RWPE2 (cell line): ENCODE data around the gene ABCC1.
"Not testable (repeated sequence)": the region's sequence is repeated elsewhere in the genome, so short reads cannot be mapped to it uniquely, and the experiment has no call there.

Experiments used
- ATAC-seq: fragments of 200-7000 bp; cut with Tn5 transposase; 3 replicates; pipeline ENCODE4 v1.9.1; 2021; ENCODE audit warnings: low read depth
- DNase-seq: peaks from one replicate; pipeline ENCODE4 v3.0.0-alpha.2; 2020; ENCODE audit warnings: low spot score
- H3K27ac ChIP-seq: fragments of 450-650 bp; 2 replicates; pipeline ENCODE4 v1.5.1; 2017; ENCODE audit warnings: mild to moderate bottlenecking; ENCODE audit not compliant: poor library complexity, severe bottlenecking
- H3K27me3 ChIP-seq: fragments of 250-450 bp; sonication (Bioruptor Pico); 2 replicates; pipeline ENCODE4 v1.5.1; 2021; ENCODE audit warnings: mild to moderate bottlenecking, moderate library complexity; ENCODE audit not compliant: insufficient read depth, poor library complexity, severe bottlenecking
- H3K36me3 ChIP-seq: fragments of 250-450 bp; sonication (Bioruptor Pico); 2 replicates; pipeline ENCODE4 v1.5.1; 2020; ENCODE audit warnings: low read depth, mild to moderate bottlenecking, moderate library complexity
- H3K4me1 ChIP-seq: fragments of 250-450 bp; sonication (Bioruptor Pico); 2 replicates; pipeline ENCODE4 v1.5.1; 2021; ENCODE audit warnings: mild to moderate bottlenecking, moderate library complexity; ENCODE audit not compliant: insufficient read depth, poor library complexity, severe bottlenecking
- H3K4me3 ChIP-seq: fragments of 250-450 bp; sonication (Bioruptor Pico); 2 replicates; pipeline ENCODE4 v1.5.1; 2021; ENCODE audit warnings: mild to moderate bottlenecking, moderate library complexity; ENCODE audit not compliant: severe bottlenecking
- H3K9me3 ChIP-seq: fragments of 250-450 bp; sonication (Bioruptor Pico); 2 replicates; pipeline ENCODE4 v1.5.1; 2021; ENCODE audit warnings: mild to moderate bottlenecking, moderate library complexity; ENCODE audit not compliant: severe bottlenecking
- CTCF ChIP-seq: fragments of 450-650 bp; IDR thresholded peaks from one replicate; pipeline ENCODE4 v1.5.1; 2017; ENCODE audit warnings: mild to moderate bottlenecking, moderate library complexity; ENCODE audit not compliant: poor library complexity, severe bottlenecking

Gene ABCC1

DNA sequence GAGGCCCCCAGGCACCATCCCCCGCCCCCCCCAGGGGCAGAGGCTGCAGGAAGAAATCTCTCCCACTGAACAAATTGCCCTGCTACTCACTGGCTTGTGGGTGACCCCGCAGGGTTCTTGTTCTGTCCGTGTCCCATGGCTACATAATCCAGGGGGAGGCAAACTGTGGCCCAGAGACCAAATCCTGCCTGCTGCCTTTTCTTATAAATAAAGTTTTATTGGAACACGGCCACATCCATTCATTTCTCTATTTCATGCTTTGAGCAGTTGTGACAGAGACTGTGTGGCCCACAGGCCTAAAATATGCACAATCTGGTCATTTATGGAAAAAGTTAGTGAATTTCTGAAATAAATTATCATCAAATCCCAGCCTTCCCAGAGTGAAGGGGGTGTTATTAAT is 235.7 kb downstream of the ABCC1 start:
- Histone ChIP-seq H3K36me3 (no peaks in the 10 kb centered on the region), H3K27me3 (no peaks in the 10 kb centered on the region), H3K4me3 (no peak overlapping the region), H3K27ac (no peak overlapping the region), H3K9me3 (no peaks in the 10 kb centered on the region), H3K4me1 (no peaks in the 10 kb centered on the region)
- no peak for TF ChIP-seq CTCF
- ATAC-seq, result no peak
- DNase-seq, result no peak

DNA sequence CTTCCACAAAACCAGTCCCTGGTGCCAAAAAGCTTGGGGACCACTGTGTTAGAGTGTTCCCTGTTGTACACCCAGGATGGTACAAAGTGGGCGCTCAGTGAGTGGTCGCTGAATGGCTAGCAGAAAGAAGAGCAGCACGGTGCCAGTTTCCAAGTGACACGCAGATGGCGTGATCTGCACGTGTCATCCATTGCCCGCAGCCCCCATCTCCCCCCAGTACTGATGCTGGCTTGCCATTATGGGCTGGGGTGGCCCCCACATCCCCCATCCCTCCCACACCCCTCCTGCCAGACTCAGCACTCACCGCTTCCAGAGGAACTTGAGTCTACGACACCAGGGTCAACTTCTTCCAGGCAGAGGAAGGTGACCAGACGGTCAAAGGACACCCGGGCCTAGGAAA is 237.4 kb downstream of the ABCC1 start:
- no peak for TF ChIP-seq CTCF
- Histone ChIP-seq H3K27ac (no peak overlapping the region), H3K27me3 (no peaks in the 10 kb centered on the region), H3K4me1 (no peaks in the 10 kb centered on the region), H3K9me3 (no peaks in the 10 kb centered on the region), H3K4me3 (no peak overlapping the region), H3K36me3 (no peaks in the 10 kb centered on the region)
- no peak for DNase-seq
- ATAC-seq, result no peak

DNA sequence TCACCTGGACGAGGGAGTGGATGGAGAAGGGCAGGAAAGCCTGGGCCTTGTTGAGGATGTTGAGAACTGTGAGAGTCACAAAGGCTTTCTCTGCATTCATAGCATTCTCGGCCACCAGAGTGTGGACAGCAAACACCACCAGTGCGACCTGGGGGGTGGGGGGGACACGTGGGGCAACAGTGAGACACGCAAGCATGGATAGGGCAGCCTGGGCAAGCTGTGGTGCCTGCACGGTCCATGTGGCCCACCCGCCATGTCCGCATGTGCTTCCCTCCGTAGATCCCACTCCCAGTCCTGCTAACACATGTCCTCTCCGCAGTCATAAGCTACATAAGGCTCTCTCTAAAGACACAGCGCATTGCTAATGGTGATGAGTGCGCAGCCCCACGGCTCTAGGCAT is 239.4 kb downstream of the ABCC1 start:
- no peak for TF ChIP-seq CTCF
- Histone ChIP-seq H3K4me3 (no peak overlapping the region), H3K27me3 (no peaks in the 10 kb centered on the region), H3K27ac (no peak overlapping the region), H3K4me1 (no peaks in the 10 kb centered on the region), H3K9me3 (no peaks in the 10 kb centered on the region), H3K36me3 (no peaks in the 10 kb centered on the region)
- DNase-seq (no peak), ATAC-seq (no peak)

- Histone ChIP-seq H3K27me3 (no peaks in the 10 kb centered on the region), H3K4me3 (no peak overlapping the region), H3K4me1 (no peaks in the 10 kb centered on the region), H3K27ac (no peak overlapping the region), H3K36me3 (no peaks in the 10 kb centered on the region), H3K9me3 (no peaks in the 10 kb centered on the region)
- TF ChIP-seq CTCF, result no peak
- DNase-seq (no peak), ATAC-seq (no peak)
Observed at GRCh38 chr16:16189842-16190241, 240.4 kb downstream of the ABCC1 start.

- Histone ChIP-seq H3K9me3 (no peaks in the 10 kb centered on the region), H3K27me3 (no peaks in the 10 kb centered on the region), H3K27ac (no peak overlapping the region), H3K4me3 (no peak overlapping the region), H3K36me3 (no peaks in the 10 kb centered on the region), H3K4me1 (no peaks in the 10 kb centered on the region)
- no peak for TF ChIP-seq CTCF
- DNase-seq, result no peak
- ATAC-seq, result no peak
Observed at GRCh38 chr16:16190546-16190945, 241.1 kb downstream of the ABCC1 start.

DNA sequence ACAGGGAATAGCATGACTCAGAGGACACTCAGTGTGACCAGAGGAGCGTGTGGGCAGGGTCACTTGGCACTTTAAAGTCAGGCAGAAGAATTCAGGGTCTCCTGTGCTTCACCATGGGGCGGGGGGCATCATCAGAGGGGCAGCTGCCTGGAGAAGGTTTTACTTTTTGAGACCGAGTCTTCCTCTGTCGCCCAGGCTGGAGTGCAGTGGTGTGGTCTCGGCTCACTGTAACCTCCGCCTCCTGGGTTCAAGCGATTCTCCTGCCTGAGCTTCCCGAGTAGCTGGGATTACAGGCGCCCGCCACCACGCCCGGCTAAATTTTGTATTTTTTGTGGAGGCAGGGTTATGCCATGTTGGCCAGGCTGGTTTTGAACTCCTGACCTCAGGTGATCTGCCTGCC is 241.6 kb downstream of the ABCC1 start:
- H3K4me3 ChIP-seq, H3K27ac ChIP-seq, H3K36me3 ChIP-seq, DNase-seq, H3K27me3 ChIP-seq, H3K4me1 ChIP-seq, ATAC-seq, H3K9me3 ChIP-seq: not testable (repeated sequence)
